AG04449 (cell line): ENCODE data around the gene SCYL3.

Source experiments
- CTCF ChIA-PET: fragments of 350-600 bp; formaldehyde crosslinking; extraction: SDS; loops from one replicate; lab custom pipeline; 2021; ENCODE audit warnings: antibody characterized with exemption; lab: Yijun Ruan, JAX
- POLR2A ChIA-PET: fragments of 400-600, 350-600 bp; formaldehyde crosslinking; extraction: SDS; loops from one replicate; lab custom pipeline; 2020; ENCODE audit warnings: antibody characterized with exemption, inconsistent platforms; lab: Yijun Ruan, JAX
- DNase-seq: peaks from one replicate; pipeline ENCODE4 v3.0.0-alpha.2; 2010; ENCODE audit warnings: low read depth, low spot score
- H3K4me3 ChIP-seq: 2 replicates; pipeline ENCODE4 v1.5.1; 2011; ENCODE audit warnings: low read depth, mild to moderate bottlenecking, control low read depth, low read length
- TF ChIP-seq, protein P1 (sequence below): IDR thresholded peaks from one replicate; pipeline ENCODE4 v1.5.1; 2011; ENCODE audit warnings: mild to moderate bottlenecking, moderate library complexity, low read length, control low read depth, inconsistent platforms; ENCODE audit not compliant: insufficient read depth; ENCODE audit errors: missing control alignments

Gene SCYL3

DNA sequence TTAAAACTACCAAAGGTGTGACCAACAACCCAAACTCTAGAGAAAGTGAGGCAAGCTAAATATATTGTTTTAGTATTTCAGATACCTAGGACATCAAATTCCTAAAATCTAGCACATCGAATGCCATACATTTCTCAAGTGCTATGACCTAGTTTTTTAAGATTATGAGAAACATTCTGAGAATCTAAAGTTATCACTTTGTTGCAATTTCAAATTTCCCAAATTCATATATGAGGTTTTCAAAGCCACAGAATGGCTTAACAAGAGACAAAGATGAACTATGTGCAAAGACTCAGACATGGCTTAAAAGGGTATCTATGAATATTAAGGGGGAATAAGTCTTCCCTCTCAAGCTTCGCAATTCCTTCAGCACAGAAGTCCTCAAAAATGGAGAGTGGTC lies 6.8 kb downstream of the SCYL3 start:
- ChIA-PET CTCF (interaction anchor here (1.0 to 1.4 kb wide), 2 partner anchors 17 to 1042 kb away, joined by 3 read pairs; no protein-coding TSS in a partner anchor), POLR2A (no interaction called here)
- no peak overlapping the region for H3K4me3 ChIP-seq
- DNase-seq = no peak
- TF ChIP-seq, protein P1, sequence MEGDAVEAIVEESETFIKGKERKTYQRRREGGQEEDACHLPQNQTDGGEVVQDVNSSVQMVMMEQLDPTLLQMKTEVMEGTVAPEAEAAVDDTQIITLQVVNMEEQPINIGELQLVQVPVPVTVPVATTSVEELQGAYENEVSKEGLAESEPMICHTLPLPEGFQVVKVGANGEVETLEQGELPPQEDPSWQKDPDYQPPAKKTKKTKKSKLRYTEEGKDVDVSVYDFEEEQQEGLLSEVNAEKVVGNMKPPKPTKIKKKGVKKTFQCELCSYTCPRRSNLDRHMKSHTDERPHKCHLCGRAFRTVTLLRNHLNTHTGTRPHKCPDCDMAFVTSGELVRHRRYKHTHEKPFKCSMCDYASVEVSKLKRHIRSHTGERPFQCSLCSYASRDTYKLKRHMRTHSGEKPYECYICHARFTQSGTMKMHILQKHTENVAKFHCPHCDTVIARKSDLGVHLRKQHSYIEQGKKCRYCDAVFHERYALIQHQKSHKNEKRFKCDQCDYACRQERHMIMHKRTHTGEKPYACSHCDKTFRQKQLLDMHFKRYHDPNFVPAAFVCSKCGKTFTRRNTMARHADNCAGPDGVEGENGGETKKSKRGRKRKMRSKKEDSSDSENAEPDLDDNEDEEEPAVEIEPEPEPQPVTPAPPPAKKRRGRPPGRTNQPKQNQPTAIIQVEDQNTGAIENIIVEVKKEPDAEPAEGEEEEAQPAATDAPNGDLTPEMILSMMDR = no peak

DNA sequence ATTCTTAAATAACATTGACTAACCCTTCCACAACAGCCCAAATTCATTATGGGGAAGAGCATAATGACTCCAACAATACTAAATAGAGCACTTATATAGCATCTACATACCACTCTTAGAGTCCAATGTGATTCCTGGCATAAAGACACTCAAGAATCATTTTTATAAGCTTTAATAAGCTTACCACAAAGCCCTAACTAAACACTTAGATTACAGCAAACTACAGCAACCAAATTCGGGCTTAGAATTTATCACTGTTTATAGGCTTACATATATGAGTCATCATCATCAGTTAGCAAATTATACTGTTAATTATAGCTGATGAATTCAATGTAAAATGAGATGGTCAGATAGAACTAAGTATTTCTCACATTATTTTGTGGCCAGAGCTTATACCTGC lies 7.3 kb downstream of the SCYL3 start:
- ChIA-PET POLR2A (no interaction called here), CTCF (interaction anchor here (1.0 to 1.4 kb wide), 2 partner anchors 17 to 1043 kb away, joined by 3 read pairs; no protein-coding TSS in a partner anchor)
- TF ChIP-seq, protein P1 = no peak
- H3K4me3 ChIP-seq = no peak overlapping the region
- DNase-seq = no peak

DNA sequence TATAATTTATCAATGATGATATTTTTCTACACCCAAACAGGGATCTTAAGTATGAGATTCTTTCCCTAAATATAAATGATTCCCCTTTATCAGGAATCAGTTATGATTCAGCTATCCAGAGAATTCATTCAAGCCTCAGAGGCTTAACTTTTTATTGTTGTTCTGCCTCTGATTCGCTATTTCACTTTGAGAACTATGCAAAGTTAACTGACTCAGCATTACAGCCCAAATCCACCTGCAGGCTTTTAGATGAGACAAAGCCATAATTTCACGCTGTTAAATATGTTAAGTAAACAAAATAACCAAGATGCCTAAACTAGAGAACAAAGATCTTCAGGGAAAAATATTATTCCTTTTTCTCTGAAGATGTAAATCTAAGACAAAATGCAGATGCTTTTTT lies 8.5 kb downstream of the SCYL3 start:
- CTCF ChIA-PET = no interaction called here
- POLR2A ChIA-PET = no interaction called here
- H3K4me3 ChIP-seq = no peak overlapping the region
- DNase-seq = no peak
- TF ChIP-seq, protein P1 = no peak

DNA sequence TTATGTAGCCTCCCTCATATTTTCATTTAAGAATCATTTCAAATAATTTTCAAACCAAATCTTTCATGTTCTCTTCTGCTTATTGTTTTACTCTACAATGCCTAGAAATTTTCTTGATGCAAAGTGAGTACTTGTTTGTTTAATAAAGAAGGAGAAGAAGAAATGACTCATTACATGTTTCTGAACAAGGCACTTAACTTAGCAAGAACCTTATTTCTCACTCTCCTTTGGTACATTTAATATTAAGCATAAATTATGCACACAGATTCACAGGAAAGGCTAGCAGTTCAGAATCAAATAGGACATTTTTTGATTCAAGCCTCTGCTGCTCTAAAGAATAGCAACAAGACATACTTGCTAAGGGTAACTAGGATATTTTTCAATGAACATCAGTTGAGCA lies 9.1 kb downstream of the SCYL3 start:
- H3K4me3 ChIP-seq = no peak overlapping the region
- ChIA-PET POLR2A (no interaction called here), CTCF (interaction anchor here (1.3 kb wide), 1 partner anchor 8 kb away, joined by 4 read pairs; no protein-coding TSS in a partner anchor)
- TF ChIP-seq, protein P1 = no peak
- DNase-seq = no peak

DNA sequence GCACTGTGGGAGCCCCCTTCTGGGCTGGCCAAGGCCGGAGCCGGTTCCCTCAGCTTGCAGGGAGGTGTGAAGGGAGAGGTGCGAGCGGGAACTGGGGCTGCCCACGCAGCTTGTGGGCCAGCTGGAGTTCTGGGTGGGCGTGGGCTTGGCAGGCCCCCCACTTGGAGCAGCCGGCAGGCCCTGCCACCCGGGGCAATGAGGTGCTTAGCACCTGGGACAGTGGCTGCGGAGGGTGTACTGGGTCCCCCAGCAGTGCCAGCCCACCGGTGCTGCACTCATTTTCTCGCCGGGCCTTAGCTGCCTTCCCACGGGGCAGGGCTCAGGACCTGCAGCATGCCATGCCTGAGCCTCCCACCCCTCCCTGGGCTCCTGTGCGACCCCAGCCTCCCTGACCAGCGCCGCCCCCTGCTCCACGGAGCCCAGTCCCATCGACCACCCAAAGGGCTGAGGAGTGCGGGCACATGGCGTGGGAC lies 11.6 kb downstream of the SCYL3 start:
- TF ChIP-seq, protein P1 = no peak
- H3K4me3 ChIP-seq = no peak overlapping the region
- no peak for DNase-seq
- ChIA-PET POLR2A (no interaction called here), CTCF (no interaction called here)

DNA sequence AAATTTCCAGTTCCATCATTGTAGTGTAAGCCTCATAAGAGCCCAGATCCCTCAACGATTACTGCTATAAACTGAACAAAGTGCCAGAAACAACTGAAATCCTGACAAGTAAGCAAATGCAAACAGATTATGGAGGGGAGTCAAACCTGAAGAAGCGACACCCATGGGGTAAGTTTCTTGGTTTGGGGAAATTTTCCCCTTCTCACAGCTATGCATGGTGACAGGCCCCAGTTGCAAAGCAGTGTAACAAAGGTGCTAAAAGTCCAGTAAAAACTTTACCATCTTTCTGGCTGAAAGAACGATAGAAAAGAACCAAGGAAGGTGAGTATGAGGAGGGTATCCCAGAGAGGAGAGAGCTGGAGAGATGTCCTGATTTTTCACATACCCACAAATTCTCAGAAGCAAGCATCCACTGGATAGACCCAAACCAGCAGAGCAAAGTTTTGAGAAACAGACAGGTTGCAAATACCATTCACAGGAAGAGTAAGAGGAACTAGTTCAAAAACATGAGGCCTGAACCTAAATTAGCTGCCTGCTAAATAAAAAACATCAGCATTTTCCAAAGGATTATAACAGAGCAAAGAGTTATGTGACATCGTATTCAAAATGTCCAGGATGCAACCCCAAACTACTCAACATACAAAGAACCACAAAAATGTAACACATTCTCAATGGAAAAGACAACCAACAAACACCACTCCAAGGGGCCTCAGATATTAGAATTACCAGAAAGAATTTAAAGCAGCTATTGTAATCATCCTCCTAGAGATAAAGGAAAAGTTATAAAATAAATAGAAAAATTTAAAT lies 14.5 kb downstream of the SCYL3 start:
- no peak overlapping the region for H3K4me3 ChIP-seq
- CTCF ChIA-PET = no interaction called here
- POLR2A ChIA-PET = interaction anchor here (0.6 to 1.0 kb wide), 2 partner anchors 30 to 806 kb away, joined by 3 read pairs; no protein-coding TSS in a partner anchor
- TF ChIP-seq, protein P1 = no peak
- DNase-seq = no peak
